CD4-positive, CD25-positive, alpha-beta regulatory T cell (primary cell): Measurements from ENCODE around the gene TMEM156. TPM values are rescaled to one million over a fixed set of nuclear protein-coding genes. Genes with fewer than 3 reads are reported as not detected.
A peak's percentile ranks its signal among the peaks of the same experiment; 100 is the strongest.
"Not testable (repeated sequence)": the region's sequence is repeated elsewhere in the genome, so short reads cannot be mapped to it uniquely, and the experiment has no call there.

Experiments used
- ATAC-seq, 2 donors: fragments of 150-1000 bp; cut with Tn5 transposase; one replicate each; pipeline ENCODE4 v1.10.0; 2021; ENCODE audit warnings: low read depth in 2 of 2, moderate number of reproducible peaks in 2 of 2, moderate library complexity in 1 of 2
- DNase-seq, 3 donors: peaks; one replicate each; pipeline versions ENCODE4 v3.0.0 to v3.0.0-alpha.2; 2012 to 2022; ENCODE audit warnings: mixed read lengths in 1 of 3
- H3K27ac ChIP-seq: one replicate; pipeline ENCODE4 v1.7.0; 2013; ENCODE audit warnings: mild to moderate bottlenecking, low read length; ENCODE audit not compliant: insufficient read depth, poor library complexity, severe bottlenecking
- H3K27me3 ChIP-seq: one replicate; pipeline ENCODE4 v1.7.0; 2013; ENCODE audit warnings: low read length; ENCODE audit not compliant: control insufficient read depth, insufficient read depth
- H3K36me3 ChIP-seq: one replicate; pipeline ENCODE4 v1.7.0; 2013; ENCODE audit warnings: mild to moderate bottlenecking, low read length, moderate library complexity; ENCODE audit not compliant: control insufficient read depth, insufficient read depth
- H3K4me1 ChIP-seq: 2 replicates; pipeline ENCODE4 v1.7.0; 2013; ENCODE audit warnings: mild to moderate bottlenecking, low read length; ENCODE audit not compliant: insufficient read depth, control insufficient read depth, poor library complexity, severe bottlenecking
- H3K4me3 ChIP-seq: one replicate; pipeline ENCODE4 v1.7.0; 2013; ENCODE audit warnings: low read depth, mild to moderate bottlenecking, low read length, moderate library complexity
- H3K9me3 ChIP-seq, 2 experiments: 1 replicate in 1 of 2; 2 replicates in 1 of 2; pipeline ENCODE4 v1.7.0; 2013; ENCODE audit warnings: low read length in 2 of 2, mild to moderate bottlenecking in 1 of 2, moderate library complexity in 1 of 2; ENCODE audit not compliant: control insufficient read depth in 2 of 2
- H3K27ac Mint-ChIP-seq, 3 donors: one replicate each; pipeline ENCODE4 v1.8.0; 2020 to 2022; ENCODE audit warnings: mild to moderate bottlenecking in 3 of 3, mixed read lengths in 3 of 3, moderate library complexity in 2 of 3
- H3K27me3 Mint-ChIP-seq: one replicate; pipeline ENCODE4 v1.8.0; 2022; ENCODE audit warnings: mild to moderate bottlenecking, mixed read lengths
- H3K36me3 Mint-ChIP-seq: one replicate; pipeline ENCODE4 v1.8.0; 2020; ENCODE audit warnings: mixed read lengths
- H3K4me1 Mint-ChIP-seq, 4 donors: one replicate each; pipeline ENCODE4 v1.8.0; 2020 to 2022; ENCODE audit warnings: mixed read lengths in 4 of 4, mild to moderate bottlenecking in 1 of 4
- H3K4me3 Mint-ChIP-seq, 4 donors: one replicate each; pipeline ENCODE4 v1.8.0; 2020 to 2022; ENCODE audit warnings: mild to moderate bottlenecking in 4 of 4, mixed read lengths in 4 of 4, moderate library complexity in 3 of 4
- H3K9me3 Mint-ChIP-seq, 7 donors: one replicate each; pipeline ENCODE4 v1.8.0; 2020 to 2022; ENCODE audit warnings: mixed read lengths in 7 of 7, mild to moderate bottlenecking in 3 of 7, moderate library complexity in 2 of 7
- polyA plus RNA-seq, 4 donors: library from polyadenylated mRNA; unstranded; fragments of 300-500 nt; fragmentation: Illumina TruSeq; gene quantifications; one replicate each; pipeline ENCODE4 v1.2.3, GENCODE V29; 2021
- total RNA-seq: library from RNA; stranded (reverse); gene quantifications from one replicate; pipeline ENCODE4 v1.2.3, GENCODE V29; 2022

The TMEM156 gene
- total and polyA plus RNA-seq, 5 donors from 2014 or later, result 8.4 to 24.3 (median 22.7) TPM

DNA sequence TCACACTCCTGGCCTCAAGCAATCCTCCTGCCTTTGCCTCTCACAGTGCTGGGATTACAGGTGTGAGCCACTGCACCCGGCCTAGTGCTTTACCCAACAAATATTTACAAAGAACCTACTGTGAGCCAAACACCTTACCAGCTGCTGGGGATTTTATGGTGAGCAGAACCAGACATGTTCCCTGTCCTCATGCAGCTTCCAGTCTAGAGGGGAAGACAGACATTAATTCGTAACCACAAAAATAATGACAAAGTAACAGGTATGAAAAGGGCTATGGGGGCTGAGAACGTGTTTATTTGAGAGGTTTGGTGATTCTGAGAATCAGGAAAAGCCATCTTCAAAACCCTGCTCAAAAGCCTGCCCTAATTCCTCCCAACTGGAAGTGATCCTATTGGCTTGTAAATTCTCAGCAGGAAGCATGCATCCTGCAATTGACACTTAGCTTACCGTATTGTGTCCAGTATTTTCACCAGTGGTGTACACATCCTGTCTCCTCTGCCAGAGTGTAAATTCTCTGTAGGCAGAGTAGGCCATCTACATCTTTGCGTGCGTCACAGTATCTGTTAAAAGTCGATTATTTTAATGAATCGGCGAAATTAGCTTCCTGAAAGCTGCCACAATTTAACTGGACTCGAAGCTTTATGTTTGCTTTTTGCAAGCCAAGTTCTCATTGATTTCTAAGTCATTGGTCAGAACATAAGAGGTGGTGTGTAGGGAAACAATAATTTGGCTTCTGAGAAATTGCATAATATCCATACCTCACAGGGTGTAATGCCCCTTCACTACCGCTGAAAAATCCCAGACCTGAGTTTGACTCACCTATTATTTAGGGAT lies 67.0 kb downstream of the TMEM156 start:
- Mint-ChIP-seq H3K36me3 (peaks cover 43% of the 10 kb centered on the region), H3K4me1 (peaks cover 0 to 9% (median 6%) of the 10 kb centered on the region in 4 donors), H3K27me3 (peaks cover 5% of the 10 kb centered on the region), H3K4me3 (no peak overlapping the region), H3K9me3 (peaks cover 0 to 14% (median 4%) of the 10 kb centered on the region in 7 donors), H3K27ac (peak overlapping the region in 1 of 3 donors; percentile 4)
- DNase-seq (no peak), ATAC-seq (no peak)
- no peaks in the 10 kb centered on the region for H3K9me3 ChIP-seq
- no peaks in the 10 kb centered on the region for H3K27me3 ChIP-seq
- H3K4me3 ChIP-seq, result no peak overlapping the region
- no peaks in the 10 kb centered on the region for H3K4me1 ChIP-seq
- H3K27ac ChIP-seq, result no peak overlapping the region
- peaks cover 18% of the 10 kb centered on the region for H3K36me3 ChIP-seq

DNA sequence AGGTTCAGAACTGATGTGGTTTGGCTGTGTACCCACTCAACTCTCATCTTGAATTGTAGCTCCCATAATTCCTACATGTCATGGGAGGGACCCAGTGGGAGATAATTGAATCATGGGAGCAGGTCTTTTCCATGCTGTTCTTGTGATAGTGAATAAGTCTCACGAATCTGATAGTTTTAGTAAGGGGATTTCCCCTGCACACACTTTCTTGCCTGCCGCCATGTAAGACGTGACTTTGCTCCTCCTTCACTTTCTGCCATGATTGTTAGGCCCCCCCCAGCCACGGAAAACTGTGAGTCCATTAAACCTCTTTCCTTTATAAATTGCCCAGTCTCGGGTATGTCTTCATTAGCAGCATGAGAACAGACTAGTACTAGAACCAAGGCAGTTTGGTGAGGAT lies 73.0 kb downstream of the TMEM156 start:
- not testable (repeated sequence) for H3K36me3 ChIP-seq, H3K4me3 ChIP-seq, H3K4me3 Mint-ChIP-seq, H3K27ac Mint-ChIP-seq, DNase-seq, H3K27me3 ChIP-seq, H3K36me3 Mint-ChIP-seq, H3K27ac ChIP-seq, H3K4me1 ChIP-seq, ATAC-seq, H3K27me3 Mint-ChIP-seq, H3K9me3 ChIP-seq
- Mint-ChIP-seq H3K9me3 (peaks cover 0 to 14% (median 5%) of the 10 kb centered on the region in 7 donors), H3K4me1 (peaks cover 15 to 27% (median 18%) of the 10 kb centered on the region in 4 donors)

DNA sequence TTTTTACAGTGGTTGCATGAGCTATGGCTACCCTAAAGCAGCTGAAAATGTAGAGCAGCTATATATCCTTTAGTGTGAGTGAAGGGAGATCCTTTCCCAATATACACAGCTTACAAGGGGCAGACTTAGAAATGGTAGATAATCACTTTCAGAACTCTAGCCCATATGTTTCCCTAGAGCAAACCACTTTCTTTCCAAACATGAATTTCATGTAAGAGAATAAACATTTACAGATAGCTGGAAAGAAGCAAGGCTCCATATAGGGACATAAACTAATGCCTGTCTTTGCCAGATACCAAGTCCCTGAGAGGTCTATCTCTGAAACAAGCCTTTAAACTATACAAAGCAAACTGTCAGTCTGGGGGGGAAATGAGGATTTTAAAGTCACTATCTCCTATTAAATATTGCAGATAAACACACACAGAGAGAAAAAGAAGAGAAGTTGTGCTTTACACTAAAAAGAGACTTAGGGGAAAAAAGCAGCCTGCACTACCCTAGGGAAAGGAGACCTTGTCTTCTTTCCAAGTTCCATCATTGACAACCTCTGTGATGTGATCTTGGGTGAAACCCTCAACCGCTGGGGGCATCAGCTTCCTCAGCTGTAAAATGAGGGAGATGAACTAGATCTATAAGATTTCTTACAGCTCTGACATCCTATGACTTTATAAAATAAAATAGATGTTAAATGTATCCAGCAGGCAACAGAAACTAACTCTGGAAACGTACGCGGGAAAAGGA lies 73.6 kb downstream of the TMEM156 start:
- H3K36me3 ChIP-seq, result no peaks in the 10 kb centered on the region
- Mint-ChIP-seq H3K27me3 (peaks cover 5% of the 10 kb centered on the region), H3K4me1 (peaks cover 15 to 27% (median 18%) of the 10 kb centered on the region in 4 donors), H3K4me3 (peak overlapping the region in 1 of 4 donors; percentile 4), H3K36me3 (peaks cover 8% of the 10 kb centered on the region), H3K9me3 (peaks cover 0 to 13% (median 4%) of the 10 kb centered on the region in 7 donors), H3K27ac (no peak overlapping the region)
- DNase-seq, result peak in 1 of 3 donors; percentile 21
- no peak overlapping the region for H3K4me3 ChIP-seq
- H3K9me3 ChIP-seq, result no peaks in the 10 kb centered on the region
- ATAC-seq, result no peak
- no peaks in the 10 kb centered on the region for H3K4me1 ChIP-seq
- H3K27ac ChIP-seq, result no peak overlapping the region
- H3K27me3 ChIP-seq, result no peaks in the 10 kb centered on the region

DNA sequence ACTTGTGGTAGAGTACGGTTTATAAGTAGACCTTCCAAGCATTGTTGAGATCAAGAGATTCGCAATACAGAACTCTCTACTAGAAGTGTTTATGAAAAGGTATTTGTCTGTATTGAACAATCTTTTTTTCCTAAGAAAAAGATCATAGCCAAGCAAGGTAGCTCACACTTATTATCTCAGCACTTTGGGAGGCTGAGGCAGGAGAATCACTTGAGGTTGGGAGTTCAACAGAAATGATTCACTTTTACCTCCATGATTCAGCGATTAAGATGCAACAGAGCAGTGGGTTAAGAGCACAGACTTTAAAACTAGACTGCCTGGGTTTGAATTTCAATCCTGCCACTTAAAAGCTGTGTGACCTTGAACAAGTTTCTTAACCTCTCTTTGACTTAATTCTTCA lies 74.3 kb downstream of the TMEM156 start:
- Histone ChIP-seq H3K9me3 (no peaks in the 10 kb centered on the region), H3K36me3 (no peaks in the 10 kb centered on the region), H3K4me3 (no peak overlapping the region), H3K4me1 (no peaks in the 10 kb centered on the region), H3K27ac (no peak overlapping the region), H3K27me3 (no peaks in the 10 kb centered on the region)
- peaks cover 15 to 25% (median 18%) of the 10 kb centered on the region in 4 donors for H3K4me1 Mint-ChIP-seq
- DNase-seq (no peak), ATAC-seq (no peak)
- peaks cover 5% of the 10 kb centered on the region for H3K27me3 Mint-ChIP-seq
- peaks cover 3% of the 10 kb centered on the region for H3K36me3 Mint-ChIP-seq
- peak overlapping the region in 1 of 4 donors; percentile 55 for H3K4me3 Mint-ChIP-seq
- peaks cover 0 to 13% (median 4%) of the 10 kb centered on the region in 7 donors for H3K9me3 Mint-ChIP-seq
- no peak overlapping the region for H3K27ac Mint-ChIP-seq

DNA sequence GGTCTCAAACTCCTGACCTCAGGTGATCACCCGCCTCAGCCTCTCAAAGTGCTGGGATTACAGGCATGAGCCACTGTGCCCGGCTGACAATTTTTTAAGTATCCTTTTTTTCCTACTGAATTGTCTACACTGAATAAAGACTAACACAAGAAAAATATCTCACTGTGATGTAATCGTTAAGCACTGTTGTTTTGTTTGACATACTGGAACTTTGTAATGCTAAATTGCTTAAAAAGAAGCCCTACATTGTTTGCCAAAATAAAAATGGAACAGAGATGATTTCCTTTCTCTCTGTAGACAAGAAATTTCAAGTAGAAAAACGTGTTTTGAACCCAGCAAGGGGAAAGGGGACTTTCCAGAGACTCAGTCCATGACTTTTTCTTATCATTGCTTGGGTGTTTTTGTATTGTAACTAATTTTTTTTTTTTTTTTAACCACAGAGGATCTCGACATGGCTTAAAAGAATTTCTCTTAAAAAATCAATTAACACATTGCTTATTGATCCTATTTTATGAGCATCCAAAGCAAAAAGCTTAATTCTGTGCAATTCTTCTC lies 74.9 kb downstream of the TMEM156 start:
- H3K27me3 Mint-ChIP-seq, result peaks cover 5% of the 10 kb centered on the region
- H3K4me1 Mint-ChIP-seq, result peaks cover 15 to 25% (median 18%) of the 10 kb centered on the region in 4 donors
- Histone ChIP-seq H3K4me3 (no peak overlapping the region), H3K27ac (no peak overlapping the region), H3K4me1 (no peaks in the 10 kb centered on the region), H3K9me3 (no peaks in the 10 kb centered on the region), H3K36me3 (no peaks in the 10 kb centered on the region), H3K27me3 (no peaks in the 10 kb centered on the region)
- no peaks in the 10 kb centered on the region for H3K36me3 Mint-ChIP-seq
- no peak for ATAC-seq
- DNase-seq, result peak in 2 of 3 donors; percentile 5 to 23
- no peak overlapping the region for H3K27ac Mint-ChIP-seq
- peaks cover 0 to 13% (median 4%) of the 10 kb centered on the region in 7 donors for H3K9me3 Mint-ChIP-seq
- H3K4me3 Mint-ChIP-seq, result peak overlapping the region in 1 of 4 donors; percentile 55

DNA sequence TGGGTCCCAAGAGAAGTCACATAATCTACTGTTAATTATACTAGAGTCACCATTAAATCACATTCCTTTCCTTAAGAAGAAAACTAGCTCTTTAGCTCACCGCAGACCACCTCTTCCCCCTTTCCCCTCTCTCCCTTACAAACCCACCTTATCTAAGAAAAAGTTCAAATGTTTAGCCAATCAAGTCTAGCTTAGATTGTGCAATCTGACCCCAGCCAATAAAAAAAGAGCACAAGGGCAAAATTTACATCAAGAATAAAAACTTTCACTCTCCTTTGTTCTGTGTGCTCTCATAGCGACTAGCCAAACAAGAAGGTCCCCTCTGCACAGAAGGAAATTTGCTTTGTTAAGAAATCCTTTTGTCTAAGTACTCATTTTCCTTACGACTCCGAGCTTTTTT lies 76.3 kb downstream of the TMEM156 start:
- H3K9me3 Mint-ChIP-seq, result peaks cover 0 to 6% (median 0%) of the 10 kb centered on the region in 7 donors
- no peaks in the 10 kb centered on the region for H3K4me1 ChIP-seq
- H3K9me3 ChIP-seq, result no peaks in the 10 kb centered on the region
- ATAC-seq, result no peak
- no peaks in the 10 kb centered on the region for H3K36me3 ChIP-seq
- no peaks in the 10 kb centered on the region for H3K27me3 Mint-ChIP-seq
- H3K36me3 Mint-ChIP-seq, result no peaks in the 10 kb centered on the region
- H3K4me3 Mint-ChIP-seq, result no peak overlapping the region
- no peaks in the 10 kb centered on the region for H3K27me3 ChIP-seq
- H3K4me1 Mint-ChIP-seq, result peaks cover 15 to 25% (median 19%) of the 10 kb centered on the region in 4 donors
- DNase-seq, result no peak
- no peak overlapping the region for H3K4me3 ChIP-seq
- no peak overlapping the region for H3K27ac Mint-ChIP-seq
- no peak overlapping the region for H3K27ac ChIP-seq

DNA sequence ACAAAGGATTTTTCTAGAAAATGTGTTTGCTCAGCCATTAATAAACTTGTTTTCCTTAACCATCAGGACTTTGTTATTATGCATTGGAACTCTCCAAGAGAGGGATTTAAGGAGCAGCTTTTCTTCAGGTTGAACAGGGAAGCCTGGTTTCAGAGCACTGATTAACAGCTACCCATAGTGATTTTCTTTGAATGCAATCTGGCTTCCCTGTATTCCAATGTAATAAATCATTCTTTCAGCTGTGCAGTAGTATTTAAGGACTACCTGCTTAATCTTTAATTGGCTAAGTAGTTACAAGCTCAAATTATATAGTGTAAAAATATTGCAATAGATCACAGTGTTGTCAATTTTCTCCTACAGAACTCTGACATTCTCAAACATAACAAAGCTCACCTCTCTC lies 77.5 kb downstream of the TMEM156 start:
- Histone ChIP-seq H3K36me3 (no peaks in the 10 kb centered on the region), H3K27me3 (no peaks in the 10 kb centered on the region), H3K4me3 (no peak overlapping the region), H3K4me1 (no peaks in the 10 kb centered on the region), H3K9me3 (no peaks in the 10 kb centered on the region), H3K27ac (no peak overlapping the region)
- no peak for ATAC-seq
- Mint-ChIP-seq H3K9me3 (peaks cover 0 to 3% (median 0%) of the 10 kb centered on the region in 7 donors), H3K27ac (no peak overlapping the region), H3K4me3 (no peak overlapping the region), H3K27me3 (no peaks in the 10 kb centered on the region), H3K4me1 (peaks cover 15 to 34% (median 25%) of the 10 kb centered on the region in 4 donors), H3K36me3 (no peaks in the 10 kb centered on the region)
- no peak for DNase-seq
